ENCODE measurements around the gene EEF1AKMT3. TPM values are rescaled to one million over a fixed set of nuclear protein-coding genes. Genes with fewer than 3 reads are reported as not detected.

Gene EEF1AKMT3
- total and polyA plus RNA-seq, 4 donors, result 3.6 to 11.5 (median 5.9) TPM

GRCh38 chr12:57830393-57830792 lies 58.0 kb downstream of the EEF1AKMT3 start:
- Histone ChIP-seq H3K27ac (ENCODE audit: low read depth in 1 of 2, low read length in 1 of 2) (peak overlapping the region in 1 of 2 donors; percentile 69), H3K4me3 (no peak overlapping the region), H3K9ac (ENCODE audit: insufficient read depth in 1 of 2, low read length in 2 of 2) (no peak overlapping the region), H3K36me3 (ENCODE audit: control insufficient read depth in 4 of 4, insufficient read depth in 4 of 4, low read length in 4 of 4) (peaks cover 18 to 46% (median 31%) of the 10 kb centered on the region in 4 donors), H3K4me1 (ENCODE audit: control insufficient read depth in 5 of 5, insufficient read depth in 5 of 5, low read length in 5 of 5) (peaks cover 26 to 42% (median 37%) of the 10 kb centered on the region in 5 donors), H3K9me3 (ENCODE audit: control insufficient read depth in 4 of 4, insufficient read depth in 3 of 4, low read length in 3 of 4) (no peaks in the 10 kb centered on the region), H3K27me3 (ENCODE audit: control insufficient read depth in 3 of 3, insufficient read depth in 3 of 3, low read length in 2 of 3) (no peaks in the 10 kb centered on the region)
- WGBS, 2 donors, result 89 to 92% methylated on average over 2 of the region's 2 CpGs
- DNase-seq, result no peak
- TF ChIP-seq, protein P1, sequence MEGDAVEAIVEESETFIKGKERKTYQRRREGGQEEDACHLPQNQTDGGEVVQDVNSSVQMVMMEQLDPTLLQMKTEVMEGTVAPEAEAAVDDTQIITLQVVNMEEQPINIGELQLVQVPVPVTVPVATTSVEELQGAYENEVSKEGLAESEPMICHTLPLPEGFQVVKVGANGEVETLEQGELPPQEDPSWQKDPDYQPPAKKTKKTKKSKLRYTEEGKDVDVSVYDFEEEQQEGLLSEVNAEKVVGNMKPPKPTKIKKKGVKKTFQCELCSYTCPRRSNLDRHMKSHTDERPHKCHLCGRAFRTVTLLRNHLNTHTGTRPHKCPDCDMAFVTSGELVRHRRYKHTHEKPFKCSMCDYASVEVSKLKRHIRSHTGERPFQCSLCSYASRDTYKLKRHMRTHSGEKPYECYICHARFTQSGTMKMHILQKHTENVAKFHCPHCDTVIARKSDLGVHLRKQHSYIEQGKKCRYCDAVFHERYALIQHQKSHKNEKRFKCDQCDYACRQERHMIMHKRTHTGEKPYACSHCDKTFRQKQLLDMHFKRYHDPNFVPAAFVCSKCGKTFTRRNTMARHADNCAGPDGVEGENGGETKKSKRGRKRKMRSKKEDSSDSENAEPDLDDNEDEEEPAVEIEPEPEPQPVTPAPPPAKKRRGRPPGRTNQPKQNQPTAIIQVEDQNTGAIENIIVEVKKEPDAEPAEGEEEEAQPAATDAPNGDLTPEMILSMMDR (IDR thresholded peaks at IDR 0.05; ENCODE audit: control extremely low read depth, extremely low read depth), result no peak
- ATAC-seq (ENCODE audit: insufficient read depth, low FRiP score), result no peak

Small RNA genes within 50 kb of the gene (small RNA-seq; reads per million reads assigned to genes)
- gene MIR26A2 (ENCODE audit: low replicate concordance) (11.0 reads per million, percentile 96 among the genes with 10 or more reads in this experiment), gene RNU6-1083P (ENCODE audit: low replicate concordance) (not detected)

Other genes starting within 250 kb of the EEF1AKMT3 start
- gene MBD6, start 249.8 kb upstream of the EEF1AKMT3 start, total RNA-seq, result 100 to 1,000 TPM in 1 of 2 donors, 10 to 100 TPM in 1; 26.0 to 132 TPM
- 10 to 100 TPM; 36.7 to 42.4 TPM for gene MBD6, start 249.8 kb upstream of the EEF1AKMT3 start, polyA plus RNA-seq
- 10 to 100 TPM; 78.3 to 90.1 TPM for gene DCTN2, start 225.4 kb upstream of the EEF1AKMT3 start, total RNA-seq
- gene DCTN2, start 225.4 kb upstream of the EEF1AKMT3 start, polyA plus RNA-seq, result 100 to 1,000 TPM in 1 of 2 donors, 10 to 100 TPM in 1; 60.0 to 110 TPM
- under 1 TPM; 0.21 to 0.34 TPM for gene KIF5A, start 222.6 kb upstream of the EEF1AKMT3 start, total RNA-seq
- under 1 TPM; 0.05 to 0.06 TPM for gene KIF5A, start 222.6 kb upstream of the EEF1AKMT3 start, polyA plus RNA-seq
- gene PIP4K2C, start 181.4 kb upstream of the EEF1AKMT3 start, total RNA-seq, result 10 to 100 TPM; 19.3 to 42.2 TPM
- gene PIP4K2C, start 181.4 kb upstream of the EEF1AKMT3 start, polyA plus RNA-seq, result 10 to 100 TPM; 13.7 to 22.3 TPM
- gene DTX3, start 167.8 kb upstream of the EEF1AKMT3 start, total RNA-seq, result 10 to 100 TPM; 26.6 to 40.1 TPM
- gene DTX3, start 167.8 kb upstream of the EEF1AKMT3 start, polyA plus RNA-seq, result 10 to 100 TPM; 13.9 to 23.2 TPM
- 10 to 100 TPM; 12.3 to 23.0 TPM for gene ARHGEF25, start 161.2 kb upstream of the EEF1AKMT3 start, total RNA-seq
- 10 to 100 TPM in 1 of 2 donors, 1 to 10 TPM in 1; 7.8 to 10.4 TPM for gene ARHGEF25, start 161.2 kb upstream of the EEF1AKMT3 start, polyA plus RNA-seq
- 1 to 10 TPM in 1 of 2 donors, under 1 TPM in 1; 0.51 to 2.5 TPM for gene B4GALNT1, start 139.4 kb upstream of the EEF1AKMT3 start, total RNA-seq
- under 1 TPM; 0.53 to 0.93 TPM for gene B4GALNT1, start 139.4 kb upstream of the EEF1AKMT3 start, polyA plus RNA-seq
- 100 to 1,000 TPM; 174 to 324 TPM for gene OS9, start 78.5 kb upstream of the EEF1AKMT3 start, total RNA-seq
- 100 to 1,000 TPM; 144 to 356 TPM for gene OS9, start 78.5 kb upstream of the EEF1AKMT3 start, polyA plus RNA-seq
- 1 to 10 TPM; 1.5 to 4.8 TPM for gene AGAP2, start 33.9 kb upstream of the EEF1AKMT3 start, total RNA-seq
- gene AGAP2, start 33.9 kb upstream of the EEF1AKMT3 start, polyA plus RNA-seq, result 1 to 10 TPM; 1.4 to 4.4 TPM
- gene TSPAN31, start 27.6 kb upstream of the EEF1AKMT3 start, total RNA-seq, result 10 to 100 TPM; 37.4 to 61.1 TPM
- gene TSPAN31, start 27.6 kb upstream of the EEF1AKMT3 start, polyA plus RNA-seq, result 10 to 100 TPM; 32.4 to 54.9 TPM
- 100 to 1,000 TPM in 1 of 2 donors, 10 to 100 TPM in 1; 69.7 to 105 TPM for gene CDK4, start 20.3 kb upstream of the EEF1AKMT3 start, total RNA-seq
- gene CDK4, start 20.3 kb upstream of the EEF1AKMT3 start, polyA plus RNA-seq, result 100 to 1,000 TPM in 1 of 2 donors, 10 to 100 TPM in 1; 75.1 to 115 TPM
- gene MARCHF9, start 17.5 kb upstream of the EEF1AKMT3 start, total RNA-seq, result 10 to 100 TPM; 12.1 to 23.2 TPM
- 10 to 100 TPM; 13.7 to 31.1 TPM for gene MARCHF9, start 17.5 kb upstream of the EEF1AKMT3 start, polyA plus RNA-seq
- 1 to 10 TPM; 2.9 to 4.3 TPM for gene CYP27B1, start 5.5 kb upstream of the EEF1AKMT3 start, total RNA-seq
- 1 to 10 TPM; 1.7 to 5.8 TPM for gene CYP27B1, start 5.5 kb upstream of the EEF1AKMT3 start, polyA plus RNA-seq
- 10 to 100 TPM in 1 of 2 donors, 1 to 10 TPM in 1; 2.8 to 29.5 TPM for gene METTL1, start 509 bp upstream of the EEF1AKMT3 start, total RNA-seq
- gene METTL1, start 509 bp upstream of the EEF1AKMT3 start, polyA plus RNA-seq, result 10 to 100 TPM; 33.7 to 35.5 TPM
- gene TSFM, start 10.2 kb downstream of the EEF1AKMT3 start, total RNA-seq, result 10 to 100 TPM; 17.1 to 28.0 TPM
- gene TSFM, start 10.2 kb downstream of the EEF1AKMT3 start, polyA plus RNA-seq, result 10 to 100 TPM; 23.9 to 40.0 TPM
- gene AVIL, start 46.1 kb downstream of the EEF1AKMT3 start, total RNA-seq, result 1 to 10 TPM; 8.1 to 9.7 TPM
- 10 to 100 TPM in 1 of 2 donors, 1 to 10 TPM in 1; 4.3 to 11.7 TPM for gene AVIL, start 46.1 kb downstream of the EEF1AKMT3 start, polyA plus RNA-seq
- 100 to 1,000 TPM; 162 to 179 TPM for gene CTDSP2, start 74.1 kb downstream of the EEF1AKMT3 start, total RNA-seq
- gene CTDSP2, start 74.1 kb downstream of the EEF1AKMT3 start, polyA plus RNA-seq, result 100 to 1,000 TPM in 1 of 2 donors, 10 to 100 TPM in 1; 46.8 to 104 TPM
- 1 to 10 TPM; 3.6 to 5.7 TPM for gene ATP23, start 169.0 kb downstream of the EEF1AKMT3 start, total RNA-seq
- 1 to 10 TPM; 6.1 to 6.9 TPM for gene ATP23, start 169.0 kb downstream of the EEF1AKMT3 start, polyA plus RNA-seq

All from lung (tissue), 13 donors.